GM12874 (cell line): Measurements from ENCODE around the gene WDR48.

ENCODE experiments used
- CTCF ChIP-seq: IDR thresholded peaks from 2 replicates; pipeline ENCODE4 v1.5.1; 2011; ENCODE audit warnings: low read depth, mild to moderate bottlenecking, control low read depth, low read length, moderate library complexity; ENCODE audit not compliant: insufficient read depth

WDR48 gene

DNA sequence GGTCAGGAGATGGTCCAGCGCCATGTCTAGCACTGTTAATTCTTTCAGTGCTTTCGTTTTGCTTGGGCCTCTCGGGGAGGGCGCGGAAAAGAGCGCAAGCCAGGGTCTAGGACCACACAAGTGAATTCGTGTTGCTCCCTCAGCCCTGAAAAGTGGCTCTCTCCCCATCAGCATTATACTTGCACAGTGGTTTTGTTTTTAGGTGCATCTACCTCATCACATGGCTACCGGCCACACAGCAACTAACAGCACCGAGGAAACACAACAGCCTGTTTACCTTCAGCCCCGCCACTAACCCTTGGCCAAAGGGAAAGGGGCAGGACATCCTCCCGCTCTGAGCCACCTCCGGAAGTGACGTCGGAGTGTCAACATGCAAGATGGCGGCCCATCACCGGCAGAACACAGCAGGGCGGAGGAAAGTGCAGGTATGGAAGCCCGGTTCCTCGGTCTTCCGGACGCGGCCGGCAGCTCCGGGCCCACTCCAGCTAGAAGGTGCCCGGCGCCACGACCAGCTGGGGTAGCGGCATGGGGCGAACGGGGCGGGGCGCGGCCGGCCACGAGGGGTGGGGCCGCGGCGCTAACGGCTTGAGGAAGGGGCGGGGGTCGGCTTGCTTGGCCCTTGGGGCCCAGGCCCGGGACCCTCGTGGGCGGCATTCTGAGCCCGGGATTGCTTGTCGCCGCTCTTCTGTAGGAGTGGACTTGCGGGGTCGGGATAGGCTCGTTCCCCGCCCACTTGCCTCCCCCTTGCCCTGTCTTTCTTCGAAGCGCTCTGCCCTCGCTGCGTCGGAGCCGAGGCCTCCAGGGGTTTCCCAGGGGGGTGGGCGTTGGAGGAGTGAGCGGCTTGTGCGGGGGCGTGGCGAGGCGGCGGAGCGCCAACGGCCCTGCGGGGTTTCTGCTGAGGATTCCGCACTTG is at the start of gene WDR48, which contains the start of gene SCN11A:
Gene WDR48, plus strand, starts transcription at position 368 of the 913 bp plus-strand sequence. Its CDS starts 10 bp downstream, at position 378.
Gene SCN11A, minus strand, starts transcription at position 296 of the 913 bp plus-strand sequence. CDS start 101,582 bp downstream, outside the sequence.
- no peak for TF ChIP-seq CTCF

GRCh38 chr3:39005295-39005694 is 46.5 kb upstream of the WDR48 start:
- no peak for TF ChIP-seq CTCF

GRCh38 chr3:39011191-39011736 is 40.6 kb upstream of the WDR48 start:
- no peak for TF ChIP-seq CTCF

- no peak for TF ChIP-seq CTCF
These were observed 38.5 kb upstream of the WDR48 start for GRCh38 chr3:39013289-39013688.

GRCh38 chr3:39013921-39014509 is 37.8 kb upstream of the WDR48 start:
- no peak for TF ChIP-seq CTCF

- TF ChIP-seq CTCF: no peak
These were observed 36.4 kb upstream of the WDR48 start for GRCh38 chr3:39015418-39015817.

DNA sequence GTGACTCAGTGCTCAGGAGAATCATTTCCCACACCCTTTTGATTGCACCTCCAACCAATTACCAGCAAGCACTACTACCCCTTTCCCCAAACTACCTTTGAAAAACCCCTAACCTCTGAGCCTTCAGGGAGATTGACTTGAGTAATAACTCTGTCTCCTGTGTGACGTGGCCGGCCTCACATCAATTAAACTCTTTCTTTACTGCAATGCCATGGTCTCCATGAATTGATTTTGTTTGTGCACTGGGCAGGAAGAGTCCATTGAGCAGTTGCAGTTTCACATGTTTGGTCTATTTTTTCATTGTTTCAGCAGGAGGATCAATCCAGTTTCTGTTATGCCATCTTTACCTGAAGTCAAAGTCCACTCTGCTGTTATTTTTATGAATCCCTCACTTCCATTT is 32.5 kb upstream of the WDR48 start:
- no peak for TF ChIP-seq CTCF
